ENCODE results near the gene LMAN1L.

The LMAN1L gene

DNA sequence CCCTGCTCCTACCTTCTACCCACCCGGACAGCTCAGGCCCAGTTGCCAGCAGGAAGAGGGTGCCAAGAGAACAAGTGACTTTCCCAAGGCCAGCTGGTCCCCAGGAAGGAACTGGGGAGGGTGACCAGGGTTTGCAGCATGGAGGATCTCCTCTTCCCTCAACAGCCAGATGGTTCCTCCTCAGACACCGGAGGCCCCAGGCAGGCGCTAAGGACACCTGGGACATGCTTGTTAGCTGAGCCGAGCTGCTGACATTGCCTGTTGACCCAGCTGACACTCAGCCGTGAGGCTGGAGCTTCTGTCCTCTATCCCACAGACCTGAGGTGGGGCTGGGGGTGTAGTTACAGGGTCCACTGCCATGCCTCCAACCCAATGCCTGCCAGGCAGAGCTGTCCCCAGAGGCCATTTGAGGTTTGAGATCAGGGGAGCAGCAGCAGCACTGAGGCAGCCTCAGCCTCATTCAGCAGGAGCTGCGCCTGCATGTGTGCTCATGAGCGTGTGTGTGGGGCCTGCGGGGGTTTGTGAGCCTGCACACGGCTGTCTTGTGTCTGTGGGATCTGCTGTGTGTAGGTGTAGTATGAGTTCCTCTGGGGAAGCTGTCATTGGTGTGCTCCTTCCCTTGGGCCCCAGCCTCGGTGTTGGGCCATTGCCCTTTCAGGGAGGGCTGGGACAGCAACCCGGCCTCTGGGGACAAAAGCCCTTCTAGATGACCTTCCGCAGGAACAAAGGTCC is 20.9 kb downstream of the LMAN1L start:
- in situ Hi-C loops (cut with MboI; ENCODE audit: low sequenced_read_pairs) = no loop called here

DNA sequence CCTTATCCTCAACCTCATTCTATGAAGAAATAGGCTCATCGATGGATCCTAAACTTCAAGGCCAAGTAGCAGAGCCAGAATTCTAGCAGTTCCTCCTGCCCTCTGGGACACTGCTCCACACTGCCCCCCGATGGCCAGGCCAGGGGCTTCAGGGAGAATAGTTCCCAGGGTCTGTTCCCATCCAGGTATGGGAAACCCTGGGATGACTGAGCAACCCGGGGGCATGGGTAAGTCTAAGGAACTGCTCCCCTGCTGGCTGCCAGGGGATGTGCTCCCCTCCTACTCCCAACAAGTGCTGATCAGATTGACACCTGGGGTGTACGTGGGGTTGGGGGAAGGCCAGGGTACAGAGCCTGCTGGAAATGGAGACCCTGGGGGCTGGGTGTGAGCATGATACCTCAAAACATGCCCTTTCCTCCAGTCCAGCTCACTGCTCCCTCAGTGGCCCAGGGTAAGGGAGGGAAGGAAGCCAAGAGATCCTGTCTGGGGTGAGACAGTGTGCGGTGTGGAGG is 22.7 kb downstream of the LMAN1L start:
- in situ Hi-C loops (cut with MboI; ENCODE audit: low sequenced_read_pairs) = no loop called here

GRCh38 chr15:74836846-74837245 is 24.2 kb downstream of the LMAN1L start:
- in situ Hi-C loops (cut with MboI; ENCODE audit: low sequenced_read_pairs) = no loop called here

DNA sequence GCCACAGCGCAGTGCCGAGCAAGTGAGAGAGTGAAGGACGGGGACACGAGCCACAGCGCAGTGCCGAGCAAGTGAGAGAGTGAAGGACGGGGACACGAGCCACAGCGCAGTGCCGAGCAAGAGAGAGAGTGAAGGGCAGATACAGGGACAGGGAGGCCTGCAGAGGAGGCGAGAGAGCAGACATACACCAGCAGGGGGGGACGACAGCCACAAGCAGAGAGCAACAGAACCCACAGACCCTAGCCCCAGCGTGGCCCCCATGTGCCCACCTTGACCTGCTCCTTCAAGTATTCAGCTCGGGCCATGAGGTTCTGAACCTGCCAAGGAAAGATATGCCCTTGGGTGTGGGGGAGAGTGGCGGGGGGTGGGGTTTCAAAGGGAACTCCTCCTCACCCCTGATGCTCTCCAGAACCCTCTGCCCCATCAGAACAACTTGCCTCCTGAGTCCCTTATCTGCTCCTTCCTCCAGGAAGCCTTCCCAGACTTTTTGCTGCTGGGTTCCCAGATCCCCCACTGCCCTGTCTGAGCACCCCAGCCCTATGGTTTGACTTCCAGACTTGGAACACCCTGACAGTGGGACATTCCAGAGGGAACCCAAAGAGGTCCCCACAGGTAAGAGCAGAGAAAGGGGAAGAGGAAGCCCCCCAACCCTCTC is 25.0 kb downstream of the LMAN1L start:
- in situ Hi-C loops (cut with MboI; ENCODE audit: low sequenced_read_pairs) = no loop called here

DNA sequence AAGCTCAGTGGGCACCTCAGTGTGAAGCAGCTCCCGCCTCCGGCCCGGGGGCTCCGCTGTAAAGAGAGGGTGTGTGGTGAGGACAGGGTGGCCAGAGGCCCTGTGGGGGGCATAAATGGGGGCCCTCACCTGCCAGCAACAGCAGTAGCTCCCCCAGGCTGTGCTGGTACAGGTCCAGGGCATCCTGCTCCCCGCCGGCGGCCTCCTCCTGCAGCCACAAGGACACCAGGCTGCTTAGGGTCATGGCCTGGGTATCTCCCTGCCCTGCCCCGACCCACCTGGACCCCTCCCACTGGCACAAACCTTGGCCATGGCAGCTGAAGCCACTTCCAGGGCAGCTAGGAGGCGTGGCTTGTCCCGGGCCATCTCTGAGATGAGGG is 25.5 kb downstream of the LMAN1L start:
- in situ Hi-C loops (cut with MboI; ENCODE audit: low sequenced_read_pairs) = no loop called here

GRCh38 chr15:74838746-74839525 is 26.3 kb downstream of the LMAN1L start:
- in situ Hi-C loops (cut with MboI; ENCODE audit: low sequenced_read_pairs) = no loop called here

GRCh38 chr15:74839526-74840395 is 27.1 kb downstream of the LMAN1L start:
- in situ Hi-C loops (cut with MboI; ENCODE audit: low sequenced_read_pairs) = no loop called here

DNA sequence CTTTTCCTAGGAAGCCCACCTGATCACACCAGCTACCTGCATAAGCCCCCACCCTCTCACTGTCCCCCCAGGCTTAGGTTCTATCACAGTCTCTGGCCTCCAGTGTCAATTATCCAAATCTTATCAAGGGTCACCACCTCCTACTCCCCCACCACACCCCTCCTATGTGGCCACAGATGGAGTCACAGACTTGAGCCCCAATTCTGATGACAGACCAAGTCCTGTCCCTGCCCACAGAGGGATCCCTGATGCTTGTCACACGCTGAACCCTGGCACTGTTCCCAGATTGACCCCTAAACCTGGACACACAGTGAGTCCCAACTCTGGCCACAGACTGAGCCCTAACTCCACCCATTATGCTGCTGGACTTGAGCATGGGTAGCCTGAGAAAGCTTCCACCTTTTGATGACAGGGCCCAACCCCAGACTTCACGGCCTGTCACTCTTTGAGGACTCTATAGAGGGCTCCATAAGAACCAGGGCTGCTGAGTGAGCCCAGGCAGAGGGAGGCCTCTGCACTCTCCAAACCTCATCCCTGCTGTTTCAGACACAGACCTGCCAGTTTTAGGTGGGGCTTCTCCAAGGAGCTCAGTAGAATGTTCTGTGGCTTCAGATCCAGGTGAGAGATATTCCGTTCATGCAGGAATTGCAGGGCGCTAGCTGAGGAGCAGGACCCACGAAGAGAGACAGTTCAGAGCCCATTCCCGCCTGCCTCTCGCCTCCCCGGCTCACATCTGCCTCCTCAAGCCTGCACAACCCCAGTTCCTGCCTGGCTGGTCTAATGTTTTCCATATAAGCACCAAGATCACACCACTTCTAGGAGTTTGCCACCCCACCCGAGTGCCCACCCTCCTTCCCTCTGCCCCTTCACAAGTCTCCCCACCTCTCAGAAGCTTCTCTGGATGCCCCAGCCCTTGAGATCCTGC is 28.5 kb downstream of the LMAN1L start:
- in situ Hi-C loops (cut with MboI; ENCODE audit: low sequenced_read_pairs) = no loop called here

DNA sequence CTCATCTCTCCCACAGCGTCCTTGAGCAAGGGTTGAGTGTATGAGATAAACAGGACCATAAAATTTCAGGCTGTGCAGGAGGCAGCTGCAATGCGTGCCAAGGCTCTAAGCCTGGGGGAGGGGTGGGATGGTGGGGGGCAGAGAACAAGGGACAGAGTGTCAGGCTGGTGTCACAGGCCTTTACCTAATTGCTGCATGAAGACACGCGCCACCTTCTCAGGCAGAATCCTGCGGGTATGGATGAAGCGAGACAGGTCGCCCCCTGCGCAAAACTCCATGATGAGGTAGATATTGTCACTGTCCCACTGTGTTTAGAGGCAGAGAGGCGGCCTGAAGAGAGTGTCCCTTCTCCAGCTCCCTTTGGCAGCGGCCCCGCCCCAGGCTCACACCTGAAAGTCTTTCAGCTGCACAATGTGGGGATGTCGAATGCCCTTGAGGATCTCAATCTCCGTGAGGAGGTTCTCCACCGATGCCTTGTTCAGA is 29.3 kb downstream of the LMAN1L start:
- in situ Hi-C loops (cut with MboI; ENCODE audit: low sequenced_read_pairs) = no loop called here

DNA sequence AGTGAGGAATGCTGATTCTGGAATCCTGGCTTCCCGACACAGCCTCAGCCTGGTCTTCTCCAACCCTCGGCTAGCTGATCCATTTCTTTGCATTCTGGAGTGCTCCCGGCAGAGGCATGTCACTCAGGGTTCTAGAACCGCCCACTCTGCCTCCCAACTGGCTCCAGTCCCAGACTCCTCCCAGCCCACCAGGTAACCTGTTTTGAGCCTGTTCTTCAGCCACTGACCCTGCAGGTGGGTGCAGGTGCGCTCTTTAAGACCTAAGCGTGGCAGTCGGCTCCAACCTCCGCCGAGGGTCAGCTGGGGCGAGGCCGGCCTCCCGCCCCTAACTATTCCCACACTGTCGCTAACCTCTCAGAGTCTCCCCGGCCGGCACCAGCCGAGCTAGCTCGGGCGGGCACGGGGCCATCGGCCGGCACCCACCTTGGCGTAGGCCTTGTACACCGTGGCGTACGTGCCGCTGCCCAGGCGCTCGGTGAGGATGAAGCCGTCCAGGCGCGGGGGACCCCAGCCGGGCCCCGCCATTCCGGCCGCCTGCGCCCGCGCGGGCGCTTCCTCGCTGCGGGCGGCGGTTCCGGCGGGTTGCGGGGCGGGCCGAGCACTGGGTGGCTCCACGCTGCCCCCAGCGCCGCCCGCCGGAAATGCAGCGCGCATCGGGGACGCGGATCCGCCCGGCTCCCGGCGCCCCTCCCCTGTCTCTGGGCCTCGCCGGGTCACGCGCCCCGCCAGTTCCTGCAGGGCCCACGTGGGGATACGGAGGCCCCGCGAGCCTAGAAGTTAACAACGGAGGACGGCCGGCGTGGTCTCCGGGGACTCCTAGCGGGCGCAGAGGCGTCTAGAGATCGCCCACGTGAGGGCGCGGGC is 30.2 kb downstream of the LMAN1L start, which contains the start of gene ULK3:
TSS of gene ULK3 (minus strand) at position 576 of the 864 bp plus-strand sequence. CDS start at position 525, 51 bp downstream.
- in situ Hi-C loops (cut with MboI; ENCODE audit: low sequenced_read_pairs) = no loop called here

GRCh38 chr15:74843445-74843828 is 30.8 kb downstream of the LMAN1L start:
- in situ Hi-C loops (cut with MboI; ENCODE audit: low sequenced_read_pairs) = no loop called here

DNA sequence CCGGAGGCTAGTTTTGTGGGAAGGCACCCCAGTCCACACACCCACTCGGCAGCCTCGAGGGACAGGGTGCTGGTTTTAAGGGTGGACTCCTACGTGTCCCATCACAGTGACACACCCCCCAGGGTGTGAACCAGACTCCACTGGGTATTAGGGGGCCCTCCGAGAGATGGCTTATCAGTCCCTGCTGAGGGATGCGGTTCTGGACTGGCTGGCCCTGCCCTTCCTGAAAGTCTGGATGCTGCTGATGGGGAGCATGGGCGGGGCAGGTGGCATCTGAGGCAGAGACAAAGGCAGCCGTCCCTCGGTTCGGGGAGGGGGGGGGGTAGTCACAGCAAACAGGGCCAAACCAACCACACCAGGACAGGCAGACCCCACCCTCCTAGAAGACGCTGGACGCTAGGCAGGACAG is 31.3 kb downstream of the LMAN1L start:
- in situ Hi-C loops (cut with MboI; ENCODE audit: low sequenced_read_pairs) = no loop called here

- in situ Hi-C loops (cut with MboI; ENCODE audit: low sequenced_read_pairs) = no loop called here
These were observed 31.9 kb downstream of the LMAN1L start for GRCh38 chr15:74844319-74845207.

GRCh38 chr15:74845208-74845568 is 32.6 kb downstream of the LMAN1L start:
- in situ Hi-C loops (cut with MboI; ENCODE audit: low sequenced_read_pairs) = no loop called here

GRCh38 chr15:74845581-74845980 is 32.9 kb downstream of the LMAN1L start:
- in situ Hi-C loops (cut with MboI; ENCODE audit: low sequenced_read_pairs) = no loop called here

GRCh38 chr15:74847432-74847831 is 34.8 kb downstream of the LMAN1L start:
- in situ Hi-C loops (cut with MboI; ENCODE audit: low sequenced_read_pairs) = no loop called here

GRCh38 chr15:74850393-74850792 is 37.8 kb downstream of the LMAN1L start:
- in situ Hi-C loops (cut with MboI; ENCODE audit: low sequenced_read_pairs) = no loop called here

DNA sequence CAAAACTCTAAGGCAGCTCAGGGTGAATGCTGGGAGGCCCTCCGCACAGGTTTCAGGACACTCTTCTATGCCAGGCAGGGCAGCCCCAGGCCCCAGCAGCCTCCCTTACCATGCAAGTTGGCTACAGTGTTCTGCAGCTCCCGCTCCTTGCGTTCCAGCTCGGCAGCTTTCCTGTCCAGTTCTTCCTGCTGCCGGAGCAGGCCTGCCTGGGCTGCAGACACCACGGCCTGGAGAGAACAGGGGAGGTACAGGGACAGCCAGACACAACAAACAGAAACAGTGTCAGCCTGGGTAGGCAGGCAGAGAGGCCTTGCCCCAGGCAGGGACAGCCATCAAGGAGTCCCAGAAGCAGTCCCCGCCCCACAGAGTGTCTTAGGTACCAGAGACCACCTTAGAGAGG is 39.3 kb downstream of the LMAN1L start:
- in situ Hi-C loops (cut with MboI; ENCODE audit: low sequenced_read_pairs) = no loop called here

Data from HL-60/S4 treated with retinoic acid at 250 ng/mL for 4 days and 3 days (cell line).